HG03558 (cell line): Measurements from ENCODE around the gene ADORA1.

Source experiments
- ATAC-seq: cut with Tn5 transposase; IDR thresholded peaks from one replicate; pipeline ENCODE4 v1.9.1; 2021; ENCODE audit warnings: moderate number of reproducible peaks; ENCODE audit not compliant: unreplicated experiment; ENCODE audit errors: extremely low read depth

ADORA1 gene

DNA sequence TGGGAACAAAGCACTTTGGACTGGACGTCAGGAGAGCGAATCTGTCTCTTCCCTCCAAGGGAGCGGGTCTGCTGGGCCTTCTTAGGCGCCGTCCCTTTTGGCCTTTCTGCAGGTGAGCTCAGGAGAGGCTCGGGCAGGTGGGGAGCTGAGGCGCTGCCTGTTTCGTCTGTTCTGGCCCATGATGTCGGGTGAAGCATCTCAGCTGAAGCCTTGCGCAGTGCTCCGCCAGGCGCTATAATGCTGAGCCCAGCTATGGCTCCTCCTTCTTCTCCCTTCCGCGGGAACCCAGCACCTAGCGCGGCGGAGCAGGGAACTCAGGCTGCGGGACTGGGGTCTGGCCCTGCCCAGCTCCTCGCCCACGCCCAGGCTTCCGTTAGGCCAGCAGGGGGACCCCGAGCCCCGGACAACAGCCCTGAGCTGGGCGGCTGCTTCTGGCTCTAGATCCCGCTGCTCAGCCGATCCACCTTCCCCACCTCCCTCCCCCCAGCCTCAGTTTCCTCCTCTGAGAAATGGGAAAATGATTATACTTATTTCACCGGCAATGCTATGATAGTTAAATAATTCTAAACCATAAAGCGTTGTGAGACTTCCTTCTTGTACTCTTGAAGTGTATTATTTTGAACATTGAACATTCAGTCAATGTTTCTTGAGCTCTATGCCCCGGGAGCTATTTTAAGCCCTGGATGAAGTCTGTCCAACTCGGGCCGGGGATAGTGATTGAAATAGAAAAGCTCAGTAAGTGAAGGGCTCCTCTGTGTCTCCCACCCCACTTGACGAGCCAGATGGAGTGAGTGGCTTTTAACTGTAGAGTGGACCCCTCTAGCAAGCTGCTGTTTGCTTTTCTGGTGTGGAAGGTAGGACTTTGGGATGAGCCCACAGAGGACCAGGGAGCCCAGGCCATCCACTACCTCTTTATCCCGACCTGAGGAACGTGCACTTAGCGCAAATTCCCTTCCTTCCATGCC, 9.6 kb upstream of the ADORA1 start:
- ATAC-seq, result no peak

DNA sequence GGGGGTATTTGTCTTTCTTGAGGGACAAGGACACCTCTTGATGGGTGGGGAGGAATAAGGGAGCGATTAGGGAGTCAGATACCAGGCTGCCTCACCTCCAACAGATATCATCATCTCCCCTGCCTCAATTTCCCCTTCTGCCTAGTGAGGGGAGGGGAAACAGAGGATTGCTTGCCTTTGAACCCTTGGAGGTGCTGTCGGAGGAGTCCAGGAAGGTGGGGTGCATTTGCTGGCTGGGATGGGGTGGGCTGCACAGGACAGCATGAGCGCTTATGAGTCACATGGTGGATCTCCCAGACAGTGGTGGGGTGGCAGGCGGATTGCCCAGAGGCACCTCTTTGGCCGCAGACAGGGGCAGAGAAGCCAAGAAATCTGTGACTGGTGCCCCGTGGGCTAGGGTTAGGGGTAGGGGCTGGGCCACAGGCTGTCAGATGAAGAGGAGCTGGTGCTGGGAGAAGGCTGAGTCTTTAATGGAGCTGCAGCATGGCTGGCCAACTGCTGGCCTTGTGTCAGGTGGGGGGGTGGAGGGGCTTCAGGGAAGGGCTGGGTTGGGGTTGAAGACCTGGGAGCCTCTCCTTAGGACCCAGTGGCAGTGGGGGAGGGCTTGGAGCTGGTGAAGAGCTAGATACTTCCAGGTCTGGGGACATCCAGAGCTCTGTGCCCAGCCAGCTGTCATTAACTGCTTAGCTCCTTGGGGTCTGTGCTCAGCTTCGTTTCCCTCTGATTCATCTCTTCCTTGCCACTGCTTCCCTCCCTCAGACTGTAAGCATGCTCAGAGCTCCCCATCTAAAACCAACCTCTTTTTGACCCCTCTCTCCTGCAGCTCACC, 7.0 kb upstream of the ADORA1 start:
- no peak for ATAC-seq

DNA sequence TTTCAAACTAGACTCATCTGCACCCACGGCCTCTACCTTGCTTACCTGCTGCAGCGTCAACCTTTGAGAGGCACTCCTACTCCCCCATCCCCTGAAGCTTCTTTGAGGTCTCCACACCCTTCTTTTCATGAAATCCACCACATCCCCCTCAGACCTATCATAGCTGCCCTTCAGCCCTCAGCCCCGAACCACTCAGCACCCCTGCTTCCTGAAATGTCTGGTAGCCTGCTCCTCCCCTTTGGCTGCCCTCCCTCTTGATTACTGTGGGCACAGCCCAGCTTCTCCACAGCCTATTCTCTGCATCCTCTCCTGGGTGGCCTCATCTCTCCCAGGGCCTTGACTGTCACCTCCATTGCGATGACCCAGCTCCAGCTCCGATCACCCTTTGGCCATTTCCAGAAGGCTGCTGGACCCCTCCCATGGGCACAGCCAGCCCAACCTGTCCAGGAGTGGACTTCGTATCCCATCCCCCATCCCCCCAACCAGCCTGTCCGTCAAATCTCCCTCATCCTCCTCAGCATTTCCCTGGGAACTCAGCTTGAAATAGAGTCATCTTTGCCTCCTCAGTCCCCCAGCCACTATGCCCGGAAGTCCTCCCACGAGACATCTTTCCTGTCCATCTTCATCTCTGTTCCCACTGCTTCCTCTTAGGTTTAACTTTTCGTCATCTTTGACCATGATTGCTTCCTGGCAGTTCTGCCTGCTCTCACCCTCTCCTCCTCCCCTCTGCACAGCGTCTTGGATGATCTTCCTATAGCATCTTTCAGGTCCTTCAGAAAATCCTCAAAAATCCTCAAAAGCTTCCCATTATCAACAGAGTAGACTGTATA, 6.1 kb upstream of the ADORA1 start:
- no peak for ATAC-seq

DNA sequence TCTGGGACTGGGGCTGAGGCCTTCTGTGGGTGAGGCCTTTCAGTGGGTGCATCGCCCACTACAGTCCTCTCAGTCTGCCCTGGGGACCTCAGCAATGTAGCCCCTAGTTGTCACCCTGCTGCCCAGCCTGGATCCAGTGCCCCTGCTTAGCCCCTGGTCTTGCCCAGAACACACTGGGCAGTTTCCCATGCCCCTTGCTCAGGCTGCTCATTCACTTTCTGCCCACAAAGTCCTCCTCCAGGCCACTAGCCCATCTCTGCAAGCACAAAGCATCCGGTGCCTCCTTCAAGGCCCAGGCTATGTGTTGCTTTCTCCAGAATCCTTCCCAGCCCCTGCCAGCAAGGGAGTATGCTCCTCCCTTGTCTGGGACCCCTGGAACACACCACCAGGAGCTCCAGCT, 5.4 kb upstream of the ADORA1 start:
- ATAC-seq, result no peak

DNA sequence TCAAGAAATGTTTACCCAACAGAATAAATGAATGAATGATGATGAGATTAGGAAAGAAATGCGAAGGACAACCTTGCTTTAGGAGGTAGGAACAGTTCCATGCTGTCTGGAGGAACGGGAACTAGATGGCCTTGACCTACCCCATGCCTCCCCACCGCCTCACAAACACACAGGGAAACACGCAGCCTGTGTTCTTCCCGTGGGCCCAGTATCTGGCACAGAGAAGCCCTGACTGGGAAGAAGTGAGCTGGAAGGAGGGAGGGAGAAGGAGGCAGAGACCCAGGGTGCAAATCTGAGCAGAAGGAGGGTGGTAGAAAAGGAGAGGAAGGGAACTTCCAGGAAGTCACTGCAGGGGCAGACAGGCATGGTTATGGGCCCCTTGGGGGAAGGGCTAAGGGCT, 3.5 kb upstream of the ADORA1 start:
- no peak for ATAC-seq

DNA sequence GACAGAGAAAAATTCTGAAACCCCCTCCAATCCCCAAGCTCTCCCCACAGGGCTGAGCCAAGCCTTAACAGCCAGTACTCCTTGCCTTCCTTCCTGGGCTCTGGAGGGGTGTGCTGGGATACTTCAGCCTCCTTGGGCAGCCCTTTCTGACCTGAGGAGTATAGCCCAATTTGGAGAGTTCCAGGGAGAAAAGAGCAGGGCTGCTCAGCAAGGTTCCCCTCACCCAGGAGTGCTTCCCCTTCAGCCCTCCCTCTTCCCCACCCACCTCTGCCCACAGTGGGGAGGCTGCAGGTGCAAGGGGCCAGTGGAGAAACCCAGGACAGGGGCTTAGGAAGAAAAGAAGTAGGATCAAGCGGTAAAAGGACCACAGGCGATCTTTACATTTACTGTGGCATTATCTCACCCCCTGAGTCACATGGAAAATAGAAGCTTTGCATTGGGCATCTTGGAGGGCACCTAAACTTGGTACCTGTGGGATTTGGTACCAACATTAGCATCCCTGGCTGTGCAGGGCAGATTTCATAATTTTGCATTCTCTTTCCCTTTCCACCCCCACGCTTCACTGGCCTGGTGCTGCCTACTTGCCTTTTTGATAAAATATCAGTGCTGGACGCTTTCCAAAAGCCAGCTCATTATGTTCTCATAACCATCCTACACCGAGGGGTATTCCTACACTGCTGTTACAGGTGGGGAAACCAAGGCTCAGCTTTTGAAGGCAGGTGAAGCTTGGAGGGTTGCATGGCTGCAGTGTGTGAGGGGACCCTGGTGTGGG, 2.8 kb upstream of the ADORA1 start:
- no peak for ATAC-seq

DNA sequence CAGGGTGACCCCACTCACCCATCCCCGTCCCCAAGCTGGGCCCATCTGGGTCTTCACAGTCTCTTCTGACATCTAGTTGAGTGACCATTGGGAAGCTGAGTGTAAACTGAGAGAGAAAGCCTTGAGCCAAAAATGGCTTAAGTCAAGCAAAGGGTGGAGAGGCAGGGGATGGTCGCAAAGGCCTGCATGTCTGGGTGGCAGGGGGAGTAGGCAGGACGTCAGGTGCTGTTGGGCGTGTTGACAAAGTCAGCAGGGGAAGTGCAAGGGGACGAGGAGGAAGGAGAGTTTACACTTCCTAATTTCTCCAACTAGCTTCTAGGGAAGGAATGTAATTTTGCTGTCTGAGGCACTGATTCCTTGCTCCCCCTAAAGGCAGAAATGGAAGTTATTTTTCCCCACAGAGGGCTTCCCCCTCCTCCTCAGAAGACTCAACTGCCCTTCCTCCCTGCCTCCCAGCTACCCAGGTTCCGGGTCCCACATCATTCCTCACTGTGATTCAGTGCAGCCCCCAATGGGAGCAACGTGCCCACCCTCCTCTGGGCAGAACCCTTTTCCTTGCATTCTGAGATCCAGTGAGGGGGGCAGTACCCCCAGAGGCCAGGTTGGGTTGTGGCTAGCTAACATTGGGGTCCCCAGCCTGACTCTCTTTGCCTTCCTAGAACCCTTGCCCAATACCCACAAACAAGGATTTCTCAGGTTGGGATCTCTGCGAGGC, 1.2 kb upstream of the ADORA1 start:
- ATAC-seq, result no peak

DNA sequence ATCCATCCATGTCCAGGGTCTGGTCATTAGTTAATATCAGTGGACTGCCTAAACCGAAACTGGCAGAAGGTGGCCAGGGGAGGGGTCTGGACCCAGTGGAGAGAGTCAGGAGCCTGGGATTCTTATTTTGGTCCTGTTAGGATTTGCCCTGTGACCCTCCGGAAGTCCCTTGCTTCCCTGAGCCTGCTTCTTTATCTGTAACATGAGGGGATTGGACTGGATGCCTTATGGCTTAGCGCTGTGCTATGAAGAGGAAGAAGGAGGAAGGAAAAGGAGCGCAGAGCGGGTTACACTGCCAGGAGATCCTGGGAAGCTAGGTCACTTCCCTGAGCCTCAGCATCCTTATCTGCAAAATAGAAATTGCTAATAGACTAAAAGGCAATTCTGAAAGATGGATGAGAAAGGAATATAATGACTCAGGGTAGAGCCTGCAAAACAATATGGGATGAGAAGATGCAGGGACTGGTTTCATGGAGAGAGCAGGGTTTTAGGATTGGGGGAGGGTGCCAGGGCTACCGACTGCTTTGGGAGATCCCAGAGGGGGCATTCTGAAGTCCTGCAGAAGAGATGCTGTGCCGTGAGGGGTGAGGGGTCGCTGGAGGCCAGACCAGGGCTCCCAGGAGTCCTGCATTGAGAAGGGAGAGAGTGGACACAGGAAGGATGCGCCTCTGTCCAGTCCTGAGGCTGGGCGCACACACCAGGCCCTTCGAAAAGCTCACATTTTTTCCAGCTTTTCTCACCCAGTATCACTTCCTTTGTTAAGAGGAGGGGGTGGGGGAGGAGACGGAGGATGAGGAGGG, 460 bp upstream of the ADORA1 start:
- no peak for ATAC-seq

DNA sequence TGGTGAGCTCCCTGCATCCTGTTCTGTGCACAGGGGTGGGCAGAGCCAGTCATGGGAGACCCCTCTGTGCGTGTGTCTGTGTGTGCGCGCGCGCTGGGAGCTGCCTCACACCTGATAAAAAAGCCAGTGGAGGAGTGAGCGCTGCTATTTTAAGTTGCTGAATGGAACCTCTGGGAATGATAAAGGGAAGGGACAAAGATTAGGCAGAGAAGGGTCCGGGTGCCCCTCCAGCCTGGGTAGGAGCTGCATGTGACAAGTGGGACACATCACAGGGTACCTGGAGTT, 847 bp downstream of the ADORA1 start:
- no peak for ATAC-seq

DNA sequence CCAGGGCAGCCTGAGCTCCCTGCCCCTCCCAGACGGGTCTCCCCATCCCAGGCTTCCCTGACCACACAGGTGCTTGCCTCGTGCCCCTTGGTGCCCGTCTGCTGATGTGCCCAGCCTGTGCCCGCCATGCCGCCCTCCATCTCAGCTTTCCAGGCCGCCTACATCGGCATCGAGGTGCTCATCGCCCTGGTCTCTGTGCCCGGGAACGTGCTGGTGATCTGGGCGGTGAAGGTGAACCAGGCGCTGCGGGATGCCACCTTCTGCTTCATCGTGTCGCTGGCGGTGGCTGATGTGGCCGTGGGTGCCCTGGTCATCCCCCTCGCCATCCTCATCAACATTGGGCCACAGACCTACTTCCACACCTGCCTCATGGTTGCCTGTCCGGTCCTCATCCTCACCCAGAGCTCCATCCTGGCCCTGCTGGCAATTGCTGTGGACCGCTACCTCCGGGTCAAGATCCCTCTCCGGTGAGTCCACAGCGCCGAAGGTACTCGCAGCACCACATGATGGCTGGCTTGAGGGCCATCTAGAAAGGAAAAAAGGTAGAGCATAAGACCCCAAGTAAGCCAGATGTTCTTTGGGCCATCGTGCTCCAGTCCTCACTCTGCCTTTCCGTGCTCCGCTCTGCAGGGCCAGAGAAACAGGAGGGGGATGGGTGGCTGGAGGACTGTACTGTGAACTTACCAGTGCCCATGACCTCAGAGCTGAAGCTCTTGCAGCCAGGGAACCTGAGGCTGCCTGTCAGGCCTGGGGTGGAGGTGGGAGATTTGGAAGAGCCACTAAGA, 1.4 kb downstream of the ADORA1 start:
- no peak for ATAC-seq

DNA sequence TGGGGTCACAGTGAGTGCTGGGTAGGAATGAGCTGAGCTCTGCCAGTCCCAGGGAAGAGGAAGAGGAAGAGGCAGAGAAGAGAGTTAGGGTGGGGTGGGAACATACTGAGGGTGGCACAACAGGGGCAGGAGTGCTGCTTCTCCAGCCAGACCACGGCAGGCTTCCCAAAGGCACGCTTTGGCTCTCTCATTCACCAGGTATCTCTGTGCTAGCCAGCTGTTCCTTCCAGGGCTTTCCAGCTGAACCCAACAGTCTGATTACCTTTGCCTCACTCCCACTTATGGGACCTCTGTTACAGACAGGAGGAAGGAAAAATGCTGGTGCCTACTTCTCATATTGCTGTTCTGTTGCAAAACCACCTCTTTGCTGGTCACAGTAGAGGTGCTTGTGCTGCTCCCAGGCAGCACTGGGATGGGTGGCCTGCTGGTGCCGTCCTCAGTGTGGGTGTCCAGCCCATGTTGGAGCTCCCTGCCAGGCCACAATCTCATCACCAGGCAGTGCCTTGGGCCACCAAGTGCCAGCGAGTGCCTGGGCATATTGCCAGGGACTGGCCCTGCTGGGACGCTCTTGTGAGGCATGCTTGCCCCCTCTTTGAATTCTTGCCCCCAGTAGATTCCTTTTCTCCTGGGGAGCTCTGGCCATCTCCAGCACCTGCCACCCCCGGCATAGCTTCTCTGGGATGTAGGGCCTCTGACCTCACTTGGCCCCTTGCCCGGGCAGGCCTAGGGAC, 2.1 kb downstream of the ADORA1 start:
- ATAC-seq, result no peak

DNA sequence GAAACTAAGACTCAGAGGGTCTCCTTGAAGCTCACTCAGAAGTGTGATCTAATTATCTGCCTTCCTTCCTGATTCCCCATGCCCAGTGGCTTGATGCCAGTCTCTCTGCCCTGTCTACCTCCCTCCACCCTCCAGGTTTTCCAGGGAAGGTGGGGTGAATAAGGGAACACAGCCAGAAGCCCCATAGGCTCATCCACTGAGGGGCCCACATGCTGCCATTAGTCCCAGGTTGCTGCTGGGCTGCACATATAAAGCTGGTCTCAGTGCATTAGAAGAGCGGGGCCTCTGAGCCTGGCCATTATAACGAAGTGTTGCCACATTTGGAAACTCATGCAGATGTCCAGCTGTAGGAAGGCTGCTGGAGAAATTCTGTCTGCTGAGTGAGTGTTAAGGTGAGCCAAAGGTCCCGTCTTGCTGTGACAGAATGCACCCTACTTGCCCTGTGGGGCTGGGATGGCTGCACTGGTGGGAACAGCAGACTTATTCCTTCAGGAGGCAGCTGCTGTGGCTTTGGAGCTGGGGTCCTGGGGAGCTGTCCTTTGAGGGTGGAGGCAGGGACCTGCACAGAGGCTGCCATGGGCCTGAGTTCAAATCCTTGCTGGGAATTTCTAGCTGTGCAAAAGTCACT, 2.9 kb downstream of the ADORA1 start:
- no peak for ATAC-seq

DNA sequence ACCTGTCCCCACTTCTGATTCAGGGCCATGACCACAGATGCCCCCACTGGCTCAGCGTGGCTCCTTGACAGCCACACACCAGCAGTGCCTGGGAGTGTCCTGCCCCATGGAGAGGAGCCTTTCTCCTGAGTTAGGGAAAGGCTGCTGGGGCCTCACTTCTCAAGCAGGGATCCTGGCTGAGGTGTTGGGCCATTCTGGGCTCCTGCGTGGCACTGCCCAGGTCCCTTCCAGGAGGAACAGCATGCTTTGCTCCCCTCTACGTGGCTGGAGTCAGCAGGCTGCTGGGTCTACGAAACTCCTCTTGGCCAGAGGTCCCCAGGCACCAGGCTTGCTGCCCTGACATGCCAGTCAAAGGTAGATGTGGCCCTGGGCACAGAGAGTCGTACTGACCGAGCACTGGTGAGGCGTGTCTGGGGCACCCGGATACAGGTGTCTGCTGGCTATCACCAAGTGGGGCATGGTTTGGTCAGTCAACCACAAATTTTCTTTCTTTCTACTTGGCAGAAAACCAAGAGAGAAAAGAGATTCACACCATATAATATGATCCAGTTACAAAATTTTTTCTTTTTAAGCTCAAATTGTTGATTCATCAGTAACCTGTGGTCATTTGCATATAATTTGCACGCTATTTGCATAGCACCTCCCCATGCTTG, 4.1 kb downstream of the ADORA1 start:
- ATAC-seq, result no peak

DNA sequence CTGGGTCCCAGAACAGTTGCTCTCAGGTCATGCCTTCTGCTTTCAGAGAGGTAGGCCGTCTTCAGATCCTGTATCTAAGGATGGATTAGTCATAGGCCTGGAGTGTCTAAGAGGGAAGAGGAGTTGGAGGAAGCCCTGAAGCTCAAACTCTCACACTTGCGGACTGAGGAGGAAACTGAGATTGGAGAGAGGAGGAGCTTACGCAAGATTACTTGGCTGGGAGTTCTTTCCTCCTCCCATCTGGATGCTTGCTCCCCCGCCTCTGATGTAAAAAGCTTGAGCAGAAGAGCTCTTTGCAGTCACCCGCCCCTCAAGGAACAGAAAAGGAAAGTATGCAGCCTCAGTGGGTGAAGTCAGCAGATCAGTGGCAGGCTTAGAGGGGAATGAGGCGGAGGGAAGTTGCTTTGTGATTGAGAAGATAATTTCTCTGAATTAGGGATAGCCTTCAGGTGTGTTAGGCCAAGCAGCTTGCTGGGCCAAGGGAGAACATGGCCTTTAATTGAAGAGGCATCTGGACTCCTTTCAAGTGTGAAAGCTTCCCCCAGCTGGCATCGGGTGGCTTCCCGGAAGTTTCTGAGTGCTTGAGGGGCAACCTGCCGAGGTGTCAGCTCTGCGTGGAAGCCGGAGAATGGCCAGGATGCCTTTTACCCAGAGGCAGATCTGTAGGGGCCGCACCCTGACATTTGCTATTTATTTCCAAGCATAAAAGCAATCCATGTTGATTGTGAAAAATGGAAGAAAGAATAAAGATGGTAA, 6.6 kb downstream of the ADORA1 start:
- ATAC-seq, result no peak

DNA sequence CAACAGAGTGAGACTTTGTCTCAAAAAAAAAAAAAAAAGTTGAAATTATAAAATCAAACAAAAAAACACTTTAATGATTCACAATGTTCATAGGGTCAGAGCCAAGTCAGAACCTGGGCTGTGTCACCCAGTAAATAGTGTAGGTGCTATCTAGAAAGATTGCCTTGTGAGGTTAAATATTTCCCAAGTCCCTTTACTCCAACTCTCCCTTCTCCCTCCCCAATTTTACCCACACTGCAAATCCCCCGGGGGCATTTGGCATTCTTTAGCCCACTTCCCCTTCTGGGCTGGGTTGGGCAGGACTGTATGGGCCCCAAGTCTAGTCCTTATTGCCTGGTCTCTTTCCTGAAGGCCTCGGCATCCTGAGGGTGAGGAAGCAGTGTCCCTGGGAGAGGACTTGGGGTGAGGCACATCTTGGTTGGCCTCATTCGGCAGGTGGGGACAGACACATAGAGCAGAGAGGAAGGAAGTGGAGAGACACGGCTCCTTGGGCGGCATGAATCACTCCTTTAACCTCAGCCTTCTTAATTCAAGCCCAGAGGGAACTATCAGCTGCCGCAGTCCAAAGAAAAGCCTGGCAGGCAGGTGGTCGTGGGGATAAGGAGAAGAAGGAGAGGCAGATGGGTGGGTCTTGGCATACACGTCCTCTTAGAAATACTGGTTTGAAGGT, 8.2 kb downstream of the ADORA1 start:
- ATAC-seq, result no peak
